CD4-positive, alpha-beta T cell treated with Interferon gamma for 1 hour (primary cell): ENCODE measurements around the gene GORASP1.
A peak's percentile ranks its signal among the peaks of the same experiment; 100 is the strongest.
"Not testable (repeated sequence)": the region's sequence is repeated elsewhere in the genome, so short reads cannot be mapped to it uniquely, and the experiment has no call there.

ENCODE experiments used
- DNase-seq: peaks from one replicate; pipeline ENCODE4 v3.0.0-alpha.2; 2020

The GORASP1 gene

DNA sequence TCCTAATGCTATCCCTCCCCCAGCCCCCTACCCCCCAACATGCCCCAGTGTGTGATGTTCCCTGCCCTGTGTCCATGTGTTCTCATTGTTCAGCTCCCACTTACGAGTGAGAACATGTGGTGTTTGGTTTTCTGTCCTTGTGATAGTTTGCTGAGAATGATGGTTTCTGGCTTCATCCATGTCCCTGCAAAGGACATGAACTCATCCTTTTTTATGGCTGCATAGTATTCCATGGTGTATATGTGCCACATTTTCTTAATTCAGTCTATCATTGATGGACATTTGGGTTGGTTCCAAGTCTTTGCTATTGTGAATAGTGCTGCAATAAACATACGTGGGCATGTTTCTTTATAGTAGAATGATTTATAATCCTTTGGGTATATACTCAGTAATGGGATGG lies 46.2 kb downstream of the GORASP1 start:
- not testable (repeated sequence) for DNase-seq

DNA sequence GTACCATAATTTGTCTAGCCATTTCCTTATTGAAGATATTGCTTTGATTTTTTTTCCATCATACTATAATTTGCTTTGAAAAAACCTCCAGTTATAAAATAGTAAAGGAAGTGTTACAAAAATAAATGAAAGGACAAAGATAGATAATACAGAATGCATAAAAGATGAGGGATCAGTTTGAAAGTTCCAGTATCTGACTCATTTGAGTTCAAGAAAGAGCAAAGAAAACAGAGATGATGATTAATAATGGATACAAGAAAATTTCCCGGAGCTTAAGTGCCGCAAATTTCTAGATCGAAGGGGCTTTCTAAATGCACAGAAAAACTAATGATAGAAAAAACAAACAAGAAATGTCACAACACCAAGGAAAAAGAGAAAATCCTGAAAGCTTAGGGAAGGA lies 51.3 kb downstream of the GORASP1 start:
- DNase-seq = no peak

DNA sequence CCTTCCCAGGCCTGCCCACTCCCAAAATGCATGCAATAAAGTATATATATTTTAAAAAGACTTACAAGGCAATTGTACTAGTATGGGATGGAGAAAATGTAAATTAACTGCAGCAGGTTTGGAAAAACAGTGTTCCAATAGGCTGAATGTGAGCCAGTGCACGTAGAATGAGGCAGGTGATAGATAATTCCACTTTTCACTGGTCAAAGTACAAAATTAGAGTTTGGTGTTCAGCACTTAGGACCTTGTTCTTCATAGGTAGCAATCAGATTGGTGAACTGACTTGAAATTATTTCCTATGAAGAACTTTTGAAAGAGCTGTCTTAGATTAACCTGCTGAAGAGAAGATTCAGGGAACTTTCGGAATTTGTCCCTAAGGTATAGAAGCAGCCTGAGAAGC lies 53.7 kb downstream of the GORASP1 start:
- no peak for DNase-seq

DNA sequence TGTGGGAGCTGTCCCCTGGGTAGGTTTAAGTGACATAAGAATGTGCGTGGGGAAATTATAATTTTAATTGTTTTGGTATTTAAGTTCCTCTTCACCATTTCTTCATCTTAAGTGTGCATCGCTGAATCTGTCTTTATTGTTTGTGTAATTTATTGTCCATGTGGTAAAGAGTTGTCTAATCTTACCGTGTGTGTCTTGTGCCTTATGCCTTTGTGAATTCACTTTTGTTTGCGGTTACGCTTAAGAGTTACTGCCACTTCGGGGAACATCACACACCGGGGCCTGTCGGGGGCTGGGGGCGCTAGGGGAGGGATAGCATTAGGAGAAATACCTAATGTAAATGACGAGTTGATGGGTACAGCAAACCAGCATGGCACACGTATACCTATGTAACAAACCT lies 54.8 kb downstream of the GORASP1 start:
- DNase-seq = no peak

DNA sequence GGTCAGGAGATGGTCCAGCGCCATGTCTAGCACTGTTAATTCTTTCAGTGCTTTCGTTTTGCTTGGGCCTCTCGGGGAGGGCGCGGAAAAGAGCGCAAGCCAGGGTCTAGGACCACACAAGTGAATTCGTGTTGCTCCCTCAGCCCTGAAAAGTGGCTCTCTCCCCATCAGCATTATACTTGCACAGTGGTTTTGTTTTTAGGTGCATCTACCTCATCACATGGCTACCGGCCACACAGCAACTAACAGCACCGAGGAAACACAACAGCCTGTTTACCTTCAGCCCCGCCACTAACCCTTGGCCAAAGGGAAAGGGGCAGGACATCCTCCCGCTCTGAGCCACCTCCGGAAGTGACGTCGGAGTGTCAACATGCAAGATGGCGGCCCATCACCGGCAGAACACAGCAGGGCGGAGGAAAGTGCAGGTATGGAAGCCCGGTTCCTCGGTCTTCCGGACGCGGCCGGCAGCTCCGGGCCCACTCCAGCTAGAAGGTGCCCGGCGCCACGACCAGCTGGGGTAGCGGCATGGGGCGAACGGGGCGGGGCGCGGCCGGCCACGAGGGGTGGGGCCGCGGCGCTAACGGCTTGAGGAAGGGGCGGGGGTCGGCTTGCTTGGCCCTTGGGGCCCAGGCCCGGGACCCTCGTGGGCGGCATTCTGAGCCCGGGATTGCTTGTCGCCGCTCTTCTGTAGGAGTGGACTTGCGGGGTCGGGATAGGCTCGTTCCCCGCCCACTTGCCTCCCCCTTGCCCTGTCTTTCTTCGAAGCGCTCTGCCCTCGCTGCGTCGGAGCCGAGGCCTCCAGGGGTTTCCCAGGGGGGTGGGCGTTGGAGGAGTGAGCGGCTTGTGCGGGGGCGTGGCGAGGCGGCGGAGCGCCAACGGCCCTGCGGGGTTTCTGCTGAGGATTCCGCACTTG lies 55.5 kb downstream of the GORASP1 start, which contains the start of the genes SCN11A and WDR48:
Gene SCN11A, minus strand, starts transcription at position 296 of the 913 bp plus-strand sequence. CDS start 101,582 bp downstream, outside the sequence.
Gene WDR48, plus strand, starts transcription at position 368 of the 913 bp plus-strand sequence. Its CDS starts 10 bp downstream, at position 378.
- peak; percentile 94 for DNase-seq

DNA sequence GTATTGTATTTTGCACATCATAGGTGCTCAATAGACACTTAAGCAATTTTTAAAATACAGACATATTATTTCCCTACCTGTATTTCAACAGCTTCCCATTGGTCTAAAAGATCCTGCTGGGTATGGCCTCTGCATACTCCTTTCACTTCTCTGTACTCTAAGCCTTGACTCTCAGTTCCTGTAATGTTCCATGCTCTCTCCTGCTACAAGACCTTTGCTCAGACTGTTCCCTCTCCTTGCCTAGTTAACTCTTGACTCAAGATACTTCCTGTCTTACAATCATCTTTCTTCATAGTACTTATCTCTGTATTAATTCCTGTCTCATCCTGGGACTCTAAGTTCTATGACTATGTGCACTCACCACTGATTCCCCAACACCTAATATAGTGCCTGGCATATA lies 57.4 kb downstream of the GORASP1 start:
- no peak for DNase-seq
